Esophagus muscularis mucosa (tissue), 4 donors: Measurements from ENCODE around the gene CYP2U1. TPM values are rescaled to one million over a fixed set of nuclear protein-coding genes. Genes with fewer than 3 reads are reported as not detected.

Experiments
- DNase-seq: peaks from one replicate; pipeline ENCODE4 v3.0.0-alpha.2; 2017; ENCODE audit errors: extremely low spot score
- H3K27ac ChIP-seq, 4 donors: fragments of 200-600 bp; sonication (generic); replicated peaks in 1 of 4; 1 replicate in 3 of 4; 2 replicates in 1 of 4; pipeline ENCODE4 v1.5.1; 2016 to 2019; ENCODE audit warnings: mild to moderate bottlenecking in 1 of 4
- H3K27me3 ChIP-seq, 4 donors: fragments of 200-600 bp; sonication (generic); one replicate each; pipeline versions ENCODE4 v1.5.1 to v1.6.0; 2016 to 2019
- H3K36me3 ChIP-seq, 4 donors: fragments of 200-600 bp; sonication (generic); one replicate each; pipeline ENCODE4 v1.5.1; 2016 to 2019
- H3K4me1 ChIP-seq, 4 donors: fragments of 200-600 bp; sonication (generic); one replicate each; pipeline ENCODE4 v1.5.1; 2016 to 2019
- H3K4me3 ChIP-seq, 4 donors: fragments of 200-600 bp; sonication (generic); 1 replicate in 2 of 4; 2 replicates in 2 of 4; pipeline ENCODE4 v1.5.1; 2016 to 2019; ENCODE audit warnings: mild to moderate bottlenecking in 4 of 4, moderate library complexity in 1 of 4
- H3K9me3 ChIP-seq, 4 donors: fragments of 200-600 bp; sonication (generic); 1 replicate in 3 of 4; 2 replicates in 1 of 4; pipeline ENCODE4 v1.5.1; 2016 to 2019
- CTCF ChIP-seq, 3 experiments: fragments of 200-600 bp in 2 of 3; fragments of 450-650 bp in 1 of 3; sonication (generic) in 2 of 3; IDR thresholded peaks; one replicate each; pipeline ENCODE4 v1.5.1; 2017 to 2019; ENCODE audit warnings: antibody characterized with exemption in 3 of 3, mild to moderate bottlenecking in 2 of 3, moderate library complexity in 1 of 3
- EP300 ChIP-seq: sonication (generic); formaldehyde crosslinking; IDR thresholded peaks from one replicate; pipeline ENCODE4 v1.6.1; 2017; ENCODE audit warnings: antibody characterized with exemption
- POLR2A ChIP-seq: fragments of 450-650 bp; IDR thresholded peaks from one replicate; pipeline ENCODE4 v1.6.1; 2017; ENCODE audit warnings: antibody characterized with exemption, moderate library complexity, mild to moderate bottlenecking, low read depth
- POLR2AphosphoS5 ChIP-seq, 2 donors: sonication (generic); formaldehyde crosslinking; IDR thresholded peaks; one replicate each; pipeline ENCODE4 v1.6.1; 2017; ENCODE audit warnings: antibody characterized with exemption in 2 of 2
- WGBS: methylation state at CpG from one replicate; pipeline ENCODE4 v1.1.5; 2018; 5-methylcytosine and 5-hydroxymethylcytosine counted together
- intact Hi-C: fragments of 100-400 bp; cut with DNase I; formaldehyde crosslinking; loops from one replicate; pipeline ENCODE4 v1.15.1; 2023
- total RNA-seq, 4 donors: library from RNA; depleted of rRNA; stranded (reverse); fragments of >200 nt; gene quantifications; one replicate each; pipeline versions ENCODE4 v1.1.0 to v1.2.1, GENCODE V29; 2016

CYP2U1 gene
- total RNA-seq, 4 donors from 2014 or later: 17.7 to 36.6 (median 22.9) TPM

- no peaks in the 10 kb centered on the region for H3K36me3 ChIP-seq
- TF ChIP-seq EP300 (no peak), POLR2AphosphoS5 (IDR thresholded peaks at IDR 0.05) (no peak), POLR2A (no peak), CTCF (IDR thresholded peaks at IDR 0.05) (no peak)
- DNase-seq: no peak
- intact Hi-C loops: no loop called here
- no peak overlapping the region for H3K27ac ChIP-seq
- no peaks in the 10 kb centered on the region for H3K9me3 ChIP-seq
- WGBS: 82% methylated on average over 2 of the region's 2 CpGs
- H3K4me3 ChIP-seq: no peak overlapping the region
- H3K27me3 ChIP-seq: no peaks in the 10 kb centered on the region
- H3K4me1 ChIP-seq: peaks cover 0 to 4% (median 0%) of the 10 kb centered on the region in 4 donors
These were observed 47.5 kb downstream of the CYP2U1 start for GRCh38 chr4:107978716-107979451.

- WGBS: 88% methylated on average over 10 of the region's 10 CpGs
- peaks cover 0 to 53% (median 47%) of the 10 kb centered on the region in 4 donors for H3K4me1 ChIP-seq
These were observed 56.8 kb downstream of the CYP2U1 start for GRCh38 chr4:107987916-107988762.

GRCh38 chr4:107988763-107989035 is 57.4 kb downstream of the CYP2U1 start:
- H3K9me3 ChIP-seq: no peaks in the 10 kb centered on the region
- peaks cover 3 to 58% (median 52%) of the 10 kb centered on the region in 4 donors for H3K4me1 ChIP-seq
- intact Hi-C loops: no loop called here
- no peaks in the 10 kb centered on the region for H3K36me3 ChIP-seq
- peak overlapping the region; percentile 78 to 99 (median 88) for H3K4me3 ChIP-seq
- peak overlapping the region; percentile 92 to 98 (median 95) for H3K27ac ChIP-seq
- no peaks in the 10 kb centered on the region for H3K27me3 ChIP-seq
- WGBS: 75% methylated on average over 5 of the region's 5 CpGs
- no peak for DNase-seq
- TF ChIP-seq POLR2A (no peak), CTCF (IDR thresholded peaks at IDR 0.05) (no peak), POLR2AphosphoS5 (IDR thresholded peaks at IDR 0.05) (no peak), EP300 (no peak)

More at GRCh38 chr4:107987916-107988762, 56.8 kb downstream of the CYP2U1 start:
- DNase-seq: no peak
- Histone ChIP-seq H3K4me3 (peak overlapping the region in 3 of 4 donors; percentile 78 to 99 (median 94)), H3K9me3 (no peaks in the 10 kb centered on the region), H3K27me3 (no peaks in the 10 kb centered on the region), H3K36me3 (no peaks in the 10 kb centered on the region), H3K27ac (peak overlapping the region; percentile 92 to 98 (median 95))
- intact Hi-C loops: no loop called here
- no peak for TF ChIP-seq EP300
- no peak for TF ChIP-seq CTCF (IDR thresholded peaks at IDR 0.05)
- TF ChIP-seq POLR2A: no peak
- peak; percentile 21 to 52 for TF ChIP-seq POLR2AphosphoS5 (IDR thresholded peaks at IDR 0.05)

GRCh38 chr4:107989162-107989536 is 57.8 kb downstream of the CYP2U1 start:
- no peak for DNase-seq
- TF ChIP-seq POLR2A (no peak), POLR2AphosphoS5 (IDR thresholded peaks at IDR 0.05) (no peak), EP300 (no peak), CTCF (IDR thresholded peaks at IDR 0.05) (no peak)

More at GRCh38 chr4:107989162-107989536, 57.8 kb downstream of the CYP2U1 start:
- no peaks in the 10 kb centered on the region for H3K27me3 ChIP-seq
- no peaks in the 10 kb centered on the region for H3K9me3 ChIP-seq
- H3K36me3 ChIP-seq: no peaks in the 10 kb centered on the region
- peak overlapping the region; percentile 92 to 98 (median 95) for H3K27ac ChIP-seq
- intact Hi-C loops: no loop called here
- peaks cover 7 to 63% (median 57%) of the 10 kb centered on the region in 4 donors for H3K4me1 ChIP-seq
- H3K4me3 ChIP-seq: peak overlapping the region; percentile 78 to 99 (median 88)
- 8% methylated on average over 8 of the region's 8 CpGs for WGBS
